ENCODE measurements around the gene MCM3AP. TPM values are rescaled to one million over a fixed set of nuclear protein-coding genes. Genes with fewer than 3 reads are reported as not detected.

Gene MCM3AP
- total RNA-seq, 1 donor: 60.9 TPM

DNA sequence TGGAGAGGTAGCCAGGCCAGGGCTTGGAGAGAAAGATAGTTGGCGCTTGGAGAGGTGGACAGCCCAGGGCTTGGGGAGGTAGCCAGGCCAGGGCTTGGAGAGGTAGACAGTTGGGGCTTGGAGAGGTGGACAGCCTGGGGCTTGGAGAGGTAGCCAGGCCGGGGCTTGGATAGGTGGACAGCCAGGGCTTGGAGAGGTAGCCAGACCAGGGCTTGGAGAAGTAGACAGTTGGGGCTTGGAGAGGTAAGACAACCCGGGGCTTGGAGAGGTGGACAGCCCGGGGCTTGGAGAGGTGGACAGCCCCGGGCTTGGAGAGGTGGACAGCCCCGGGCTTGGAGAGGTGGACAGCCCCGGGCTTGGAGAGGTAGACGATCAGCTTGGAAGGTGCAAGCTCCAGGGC is 64.6 kb downstream of the MCM3AP start:
- DNase-seq (ENCODE audit: low read depth): no peak
- H3K4me3 ChIP-seq (ENCODE audit: low read depth, low read length): no peak overlapping the region
- TF ChIP-seq, protein P1, sequence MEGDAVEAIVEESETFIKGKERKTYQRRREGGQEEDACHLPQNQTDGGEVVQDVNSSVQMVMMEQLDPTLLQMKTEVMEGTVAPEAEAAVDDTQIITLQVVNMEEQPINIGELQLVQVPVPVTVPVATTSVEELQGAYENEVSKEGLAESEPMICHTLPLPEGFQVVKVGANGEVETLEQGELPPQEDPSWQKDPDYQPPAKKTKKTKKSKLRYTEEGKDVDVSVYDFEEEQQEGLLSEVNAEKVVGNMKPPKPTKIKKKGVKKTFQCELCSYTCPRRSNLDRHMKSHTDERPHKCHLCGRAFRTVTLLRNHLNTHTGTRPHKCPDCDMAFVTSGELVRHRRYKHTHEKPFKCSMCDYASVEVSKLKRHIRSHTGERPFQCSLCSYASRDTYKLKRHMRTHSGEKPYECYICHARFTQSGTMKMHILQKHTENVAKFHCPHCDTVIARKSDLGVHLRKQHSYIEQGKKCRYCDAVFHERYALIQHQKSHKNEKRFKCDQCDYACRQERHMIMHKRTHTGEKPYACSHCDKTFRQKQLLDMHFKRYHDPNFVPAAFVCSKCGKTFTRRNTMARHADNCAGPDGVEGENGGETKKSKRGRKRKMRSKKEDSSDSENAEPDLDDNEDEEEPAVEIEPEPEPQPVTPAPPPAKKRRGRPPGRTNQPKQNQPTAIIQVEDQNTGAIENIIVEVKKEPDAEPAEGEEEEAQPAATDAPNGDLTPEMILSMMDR (IDR thresholded peaks at IDR 0.05; ENCODE audit: insufficient read depth, low read depth, low read length): no peak

- TF ChIP-seq, protein P1 (IDR thresholded peaks at IDR 0.05; ENCODE audit: insufficient read depth, low read depth, low read length): no peak
- no peak for DNase-seq (ENCODE audit: low read depth)
- no peak overlapping the region for H3K4me3 ChIP-seq (ENCODE audit: low read depth, low read length)
Measured at GRCh38 chr21:46220275-46220810, 65.1 kb downstream of the MCM3AP start.

DNA sequence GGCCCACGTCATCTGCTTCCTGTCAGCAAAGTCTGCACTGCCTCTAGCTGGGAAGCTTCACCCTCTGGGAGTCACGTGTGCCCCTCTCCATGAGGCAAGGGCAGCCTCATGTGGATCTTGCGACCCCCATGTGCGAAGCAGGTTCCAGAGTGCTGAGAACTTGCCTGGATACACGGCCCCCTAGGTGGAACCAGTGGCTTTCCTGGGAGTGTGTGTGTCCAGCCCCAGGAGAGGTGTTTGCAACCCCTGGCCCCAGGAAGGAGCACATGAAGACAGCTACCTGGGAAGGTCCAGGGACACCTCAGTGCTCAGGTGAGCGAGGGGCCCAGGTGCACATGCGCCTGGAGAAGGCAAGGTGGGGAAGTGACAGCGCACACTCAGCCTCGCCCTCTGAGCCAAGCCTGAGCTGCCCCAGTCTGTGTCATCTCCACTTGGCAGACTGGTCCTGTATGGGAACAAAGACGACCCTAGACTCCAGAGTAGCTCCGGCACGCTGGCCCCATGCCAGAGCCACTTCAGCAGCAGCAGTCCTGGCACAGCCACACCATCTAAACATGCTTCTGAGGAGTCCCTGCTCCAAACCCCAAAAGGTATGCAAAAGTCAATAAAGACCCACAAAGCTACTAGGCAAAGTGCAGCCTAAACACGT is 65.7 kb downstream of the MCM3AP start:
- no peak for DNase-seq (ENCODE audit: low read depth)
- TF ChIP-seq, protein P1 (IDR thresholded peaks at IDR 0.05; ENCODE audit: insufficient read depth, low read depth, low read length): no peak
- H3K4me3 ChIP-seq (ENCODE audit: low read depth, low read length): no peak overlapping the region

DNA sequence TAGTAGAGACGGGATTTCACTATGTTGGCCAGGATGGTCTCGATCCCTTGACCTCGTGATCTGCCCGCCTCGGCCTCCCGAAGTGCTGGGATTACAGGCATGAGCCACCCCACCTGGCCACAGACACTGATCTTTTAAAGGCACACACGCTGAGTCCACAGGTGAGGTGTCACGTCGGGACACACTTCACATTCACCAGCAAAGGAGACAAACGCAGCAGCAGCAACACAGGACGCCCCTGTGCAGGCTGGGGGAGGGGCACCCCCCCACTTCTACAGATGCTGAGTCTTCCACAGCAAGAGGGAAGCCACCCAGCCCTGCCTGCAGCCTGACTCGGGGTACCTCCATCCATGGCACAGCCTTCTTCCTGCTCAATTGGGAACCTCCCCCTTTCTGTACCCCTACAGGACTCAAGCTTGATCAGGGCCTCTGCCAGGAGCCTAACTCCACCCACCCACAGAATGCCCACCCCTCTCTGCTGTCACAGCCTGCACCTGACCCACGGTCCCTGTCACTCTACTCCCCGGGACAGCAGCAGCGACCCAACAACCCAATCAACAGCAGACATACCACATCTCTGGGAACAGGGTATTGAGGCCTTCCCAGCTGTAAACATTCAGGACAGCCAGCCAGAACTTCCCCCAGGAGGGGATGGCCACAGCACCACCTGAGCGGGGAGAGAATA is 66.4 kb downstream of the MCM3AP start:
- TF ChIP-seq, protein P1 (IDR thresholded peaks at IDR 0.05; ENCODE audit: insufficient read depth, low read depth, low read length): no peak
- DNase-seq (ENCODE audit: low read depth): no peak
- H3K4me3 ChIP-seq (ENCODE audit: low read depth, low read length): no peak overlapping the region

- no peak overlapping the region for H3K4me3 ChIP-seq (ENCODE audit: low read depth, low read length)
- no peak for DNase-seq (ENCODE audit: low read depth)
- TF ChIP-seq, protein P1 (IDR thresholded peaks at IDR 0.05; ENCODE audit: insufficient read depth, low read depth, low read length): no peak
Measured at GRCh38 chr21:46217511-46218196, 67.8 kb downstream of the MCM3AP start.

- TF ChIP-seq, protein P1 (IDR thresholded peaks at IDR 0.05; ENCODE audit: insufficient read depth, low read depth, low read length): no peak
- no peak for DNase-seq (ENCODE audit: low read depth)
- H3K4me3 ChIP-seq (ENCODE audit: low read depth, low read length): no peak overlapping the region
Measured at GRCh38 chr21:46216132-46216747, 69.2 kb downstream of the MCM3AP start.

All from fibroblast of villous mesenchyme (primary cell).